Ascending aorta (tissue), 2 donors: ENCODE data around the gene UBAC2. TPM values are rescaled to one million over a fixed set of nuclear protein-coding genes. Genes with fewer than 3 reads are reported as not detected.

Experiments
- DNase-seq, 2 donors: peaks; one replicate each; pipeline ENCODE4 v3.0.0-alpha.2; 2019; ENCODE audit warnings: low spot score in 2 of 2
- H3K27ac ChIP-seq, 2 donors: fragments of 200-600 bp; sonication (generic); one replicate each; pipeline ENCODE4 v1.5.1; 2016 to 2017; ENCODE audit warnings: mild to moderate bottlenecking in 1 of 2
- H3K27me3 ChIP-seq: fragments of 200-600 bp; sonication (generic); one replicate; pipeline ENCODE4 v1.5.1; 2017
- H3K36me3 ChIP-seq, 2 donors: fragments of 200-600 bp; sonication (generic); one replicate each; pipeline ENCODE4 v1.5.1; 2016
- H3K4me1 ChIP-seq, 2 donors: fragments of 200-600 bp; sonication (generic); one replicate each; pipeline ENCODE4 v1.5.1; 2016 to 2017; ENCODE audit warnings: mild to moderate bottlenecking in 1 of 2
- H3K4me3 ChIP-seq, 2 donors: fragments of 200-600 bp; sonication (generic); one replicate each; pipeline ENCODE4 v1.5.1; 2016 to 2017; ENCODE audit warnings: mild to moderate bottlenecking in 1 of 2
- H3K9me3 ChIP-seq, 2 donors: fragments of 200-600 bp; sonication (generic); one replicate each; pipeline ENCODE4 v1.5.1; 2016
- intact Hi-C: fragments of 100-400 bp; cut with DNase I; formaldehyde crosslinking; loops from one replicate; pipeline ENCODE4 v1.15.1; 2023
- total RNA-seq: library from RNA; depleted of rRNA; stranded (reverse); fragments of >200 nt; gene quantifications from one replicate; pipeline ENCODE4 v1.1.0, GENCODE V29; 2016
- TF ChIP-seq, protein P1 (sequence below), 3 experiments: fragments of 200-600 bp in 2 of 3; fragments of 450-650 bp in 1 of 3; sonication (generic) in 2 of 3; IDR thresholded peaks; one replicate each; pipeline ENCODE4 v1.5.1; 2016 to 2019; ENCODE audit warnings: antibody characterized with exemption in 3 of 3, mild to moderate bottlenecking in 1 of 3, moderate library complexity in 1 of 3

Gene UBAC2
- total RNA-seq, 1 donor from 2014 or later: 67.8 TPM

DNA sequence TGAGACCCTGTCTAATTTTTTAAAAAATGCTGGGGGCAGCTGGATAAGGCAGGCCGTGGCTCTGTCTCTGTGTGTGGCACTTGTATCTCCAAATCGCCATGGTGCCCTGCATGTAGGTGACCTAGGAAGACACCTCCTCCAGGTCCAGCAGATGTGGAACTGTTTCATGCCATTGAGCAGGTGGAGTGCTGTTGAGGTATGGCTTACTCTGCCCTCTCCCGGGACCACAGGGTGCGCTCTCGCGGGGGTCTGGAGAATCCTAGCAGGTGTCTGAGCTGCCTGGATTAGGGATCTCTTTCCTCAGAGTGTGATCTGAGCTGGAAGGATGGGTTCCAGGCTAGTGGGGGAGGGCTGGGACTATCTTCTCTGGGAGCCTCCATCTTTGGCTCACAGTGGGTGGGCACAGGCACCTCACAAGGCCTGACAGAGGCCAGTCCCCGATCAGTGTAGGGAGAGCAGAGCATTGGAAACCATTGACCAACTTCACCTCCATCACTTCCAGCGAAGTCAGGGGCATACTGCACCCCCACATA is 233.0 kb downstream of the UBAC2 start:
- DNase-seq: no peak
- Histone ChIP-seq H3K27ac (peak overlapping the region in 1 of 2 donors; percentile 18), H3K27me3 (no peaks in the 10 kb centered on the region), H3K36me3 (no peaks in the 10 kb centered on the region), H3K4me1 (no peaks in the 10 kb centered on the region), H3K4me3 (no peak overlapping the region), H3K9me3 (no peaks in the 10 kb centered on the region)
- TF ChIP-seq, protein P1, sequence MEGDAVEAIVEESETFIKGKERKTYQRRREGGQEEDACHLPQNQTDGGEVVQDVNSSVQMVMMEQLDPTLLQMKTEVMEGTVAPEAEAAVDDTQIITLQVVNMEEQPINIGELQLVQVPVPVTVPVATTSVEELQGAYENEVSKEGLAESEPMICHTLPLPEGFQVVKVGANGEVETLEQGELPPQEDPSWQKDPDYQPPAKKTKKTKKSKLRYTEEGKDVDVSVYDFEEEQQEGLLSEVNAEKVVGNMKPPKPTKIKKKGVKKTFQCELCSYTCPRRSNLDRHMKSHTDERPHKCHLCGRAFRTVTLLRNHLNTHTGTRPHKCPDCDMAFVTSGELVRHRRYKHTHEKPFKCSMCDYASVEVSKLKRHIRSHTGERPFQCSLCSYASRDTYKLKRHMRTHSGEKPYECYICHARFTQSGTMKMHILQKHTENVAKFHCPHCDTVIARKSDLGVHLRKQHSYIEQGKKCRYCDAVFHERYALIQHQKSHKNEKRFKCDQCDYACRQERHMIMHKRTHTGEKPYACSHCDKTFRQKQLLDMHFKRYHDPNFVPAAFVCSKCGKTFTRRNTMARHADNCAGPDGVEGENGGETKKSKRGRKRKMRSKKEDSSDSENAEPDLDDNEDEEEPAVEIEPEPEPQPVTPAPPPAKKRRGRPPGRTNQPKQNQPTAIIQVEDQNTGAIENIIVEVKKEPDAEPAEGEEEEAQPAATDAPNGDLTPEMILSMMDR (IDR thresholded peaks at IDR 0.05): no peak
- intact Hi-C loops: no loop called here

DNA sequence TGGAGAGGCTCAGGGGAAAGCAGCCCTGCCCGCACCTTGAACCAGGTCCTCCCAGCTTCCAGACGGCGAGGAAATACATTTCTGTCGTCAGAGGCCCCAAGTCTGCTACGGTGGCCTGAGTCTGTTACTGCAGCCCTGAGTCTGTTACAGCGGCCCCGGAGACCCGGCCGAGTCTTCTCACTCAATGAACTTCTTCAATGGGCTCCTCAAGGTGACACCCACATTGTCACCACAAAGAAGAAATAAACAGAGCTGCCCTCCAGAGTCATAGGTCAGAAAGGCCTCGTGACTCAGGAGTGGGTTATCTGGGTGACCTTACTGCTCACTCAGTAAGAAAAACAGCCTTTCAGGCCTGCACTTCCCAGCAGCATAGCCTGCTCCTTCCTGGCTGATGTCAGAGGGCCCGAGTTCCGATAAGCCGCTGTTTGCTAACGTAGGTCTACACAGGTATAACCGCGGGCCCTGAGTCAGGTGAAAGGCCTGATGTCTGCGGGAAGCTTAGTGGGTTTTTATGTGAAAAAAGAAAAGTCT is 233.7 kb downstream of the UBAC2 start:
- H3K36me3 ChIP-seq: no peaks in the 10 kb centered on the region
- H3K4me3 ChIP-seq: no peak overlapping the region
- intact Hi-C loops: no loop called here
- H3K4me1 ChIP-seq: no peaks in the 10 kb centered on the region
- TF ChIP-seq, protein P1 (IDR thresholded peaks at IDR 0.05): no peak
- H3K27ac ChIP-seq: no peak overlapping the region
- no peaks in the 10 kb centered on the region for H3K9me3 ChIP-seq
- DNase-seq: no peak
- no peaks in the 10 kb centered on the region for H3K27me3 ChIP-seq

DNA sequence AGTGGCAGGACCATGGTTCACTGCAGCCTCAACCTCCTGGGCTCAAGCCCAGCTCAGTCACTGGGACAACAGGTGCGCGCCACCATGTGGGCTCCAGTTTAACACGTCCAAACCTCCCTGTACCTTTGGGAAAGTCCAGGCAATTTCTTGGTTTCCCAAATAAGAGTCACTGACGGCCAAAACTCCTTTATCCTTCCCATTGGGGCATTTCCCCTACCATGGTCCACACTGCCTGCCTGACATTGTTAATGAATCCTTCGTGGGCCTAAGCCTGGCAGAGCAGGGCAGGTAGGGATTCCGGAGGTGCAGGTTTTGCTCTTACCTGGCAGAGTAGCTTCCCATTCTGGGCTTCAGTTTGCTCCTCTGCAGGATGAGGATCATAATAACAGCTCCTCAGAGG is 234.5 kb downstream of the UBAC2 start:
- H3K27ac ChIP-seq: no peak overlapping the region
- no peaks in the 10 kb centered on the region for H3K27me3 ChIP-seq
- H3K4me1 ChIP-seq: no peaks in the 10 kb centered on the region
- no peaks in the 10 kb centered on the region for H3K9me3 ChIP-seq
- TF ChIP-seq, protein P1 (IDR thresholded peaks at IDR 0.05): no peak
- intact Hi-C loops: no loop called here
- DNase-seq: no peak
- no peaks in the 10 kb centered on the region for H3K36me3 ChIP-seq
- no peak overlapping the region for H3K4me3 ChIP-seq

- Histone ChIP-seq H3K27me3 (no peaks in the 10 kb centered on the region), H3K27ac (no peak overlapping the region), H3K4me1 (no peaks in the 10 kb centered on the region), H3K9me3 (no peaks in the 10 kb centered on the region), H3K4me3 (no peak overlapping the region), H3K36me3 (no peaks in the 10 kb centered on the region)
- TF ChIP-seq, protein P1 (IDR thresholded peaks at IDR 0.05): no peak
- no peak for DNase-seq
- intact Hi-C loops: loop anchor here (2.0 kb wide), 1 partner anchor 167 kb away; no protein-coding TSS in a partner anchor
Measured at GRCh38 chr13:99435998-99436397, 235.3 kb downstream of the UBAC2 start.

Other genes with a start within 250 kb of the UBAC2 start
- 88.2 TPM for gene DOCK9, start 222.8 kb upstream of the UBAC2 start, total RNA-seq
- not detected for gene GPR18, start 57.5 kb downstream of the UBAC2 start, total RNA-seq
- gene GPR183, start 106.5 kb downstream of the UBAC2 start, total RNA-seq: 1.1 TPM